CD8-positive, alpha-beta memory T cell (primary cell): ENCODE results near the gene AUH. TPM values are rescaled to one million over a fixed set of nuclear protein-coding genes. Genes with fewer than 3 reads are reported as not detected.
A peak's percentile ranks its signal among the peaks of the same experiment; 100 is the strongest.

Experiments used
- CTCF ChIA-PET: fragments of 350-600 bp; sonication (Branson Sonifier 250); formaldehyde crosslinking; loops from one replicate; lab custom pipeline; 2021; ENCODE audit warnings: antibody characterized with exemption; lab: Charles Lee
- POLR2A ChIA-PET: fragments of 350-600 bp; sonication (Branson Sonifier 250); formaldehyde crosslinking; loops from one replicate; lab custom pipeline; 2021; ENCODE audit warnings: antibody characterized with exemption; lab: Charles Lee
- DNase-seq, 5 donors: peaks; one replicate each; pipeline versions ENCODE4 v3.0.0 to v3.0.0-alpha.2; 2020 to 2022; ENCODE audit warnings: mixed read lengths in 1 of 5
- H3K27ac ChIP-seq: one replicate; pipeline ENCODE4 v1.7.0; 2013; ENCODE audit warnings: low read depth, mild to moderate bottlenecking, low read length, moderate library complexity
- H3K27me3 ChIP-seq: 2 replicates; pipeline ENCODE4 v1.7.0; 2013; ENCODE audit warnings: low read length, mild to moderate bottlenecking; ENCODE audit not compliant: insufficient read depth, poor library complexity, severe bottlenecking
- H3K36me3 ChIP-seq: 2 replicates; pipeline ENCODE4 v1.7.0; 2013; ENCODE audit warnings: mild to moderate bottlenecking, low read length, moderate library complexity; ENCODE audit not compliant: insufficient read depth
- H3K4me1 ChIP-seq: 2 replicates; pipeline ENCODE4 v1.7.0; 2013; ENCODE audit warnings: mild to moderate bottlenecking, low read length, moderate library complexity; ENCODE audit not compliant: insufficient read depth
- H3K4me3 ChIP-seq: 2 replicates; pipeline ENCODE4 v1.7.0; 2013; ENCODE audit warnings: mild to moderate bottlenecking, low read length
- H3K9me3 ChIP-seq: 2 replicates; pipeline ENCODE4 v1.7.0; 2013; ENCODE audit warnings: mild to moderate bottlenecking, low read length
- H3K27ac Mint-ChIP-seq, 8 donors: one replicate each; pipeline ENCODE4 v1.8.0; 2020 to 2021; ENCODE audit warnings: mixed read lengths in 8 of 8, mild to moderate bottlenecking in 6 of 8, inconsistent platforms in 3 of 8, moderate library complexity in 3 of 8
- H3K27me3 Mint-ChIP-seq, 2 donors: one replicate each; pipeline ENCODE4 v1.8.0; 2020 to 2021; ENCODE audit warnings: mixed read lengths in 2 of 2, mild to moderate bottlenecking in 1 of 2, moderate library complexity in 1 of 2
- H3K36me3 Mint-ChIP-seq, 3 donors: one replicate each; pipeline ENCODE4 v1.8.0; 2020 to 2021; ENCODE audit warnings: mixed read lengths in 3 of 3, inconsistent platforms in 1 of 3, mild to moderate bottlenecking in 1 of 3
- H3K4me1 Mint-ChIP-seq, 3 donors: one replicate each; pipeline ENCODE4 v1.8.0; 2020 to 2021; ENCODE audit warnings: mixed read lengths in 3 of 3, inconsistent platforms in 1 of 3, mild to moderate bottlenecking in 1 of 3
- H3K4me3 Mint-ChIP-seq, 7 donors: one replicate each; pipeline ENCODE4 v1.8.0; 2020 to 2021; ENCODE audit warnings: mixed read lengths in 7 of 7, mild to moderate bottlenecking in 6 of 7, moderate library complexity in 4 of 7, inconsistent platforms in 2 of 7
- H3K9me3 Mint-ChIP-seq, 5 donors: one replicate each; pipeline ENCODE4 v1.8.0; 2020 to 2022; ENCODE audit warnings: mixed read lengths in 5 of 5, mild to moderate bottlenecking in 3 of 5, moderate library complexity in 2 of 5, inconsistent platforms in 1 of 5
- polyA plus RNA-seq: library from polyadenylated mRNA; unstranded; fragments of 300-500 nt; fragmentation: Illumina TruSeq; gene quantifications from one replicate; pipeline ENCODE4 v1.2.3, GENCODE V29; 2021
- total RNA-seq, 2 experiments: library from RNA; stranded (reverse); gene quantifications; one replicate each; pipeline ENCODE4 v1.2.3, GENCODE V29; 2021

AUH gene
- total and polyA plus RNA-seq, 3 experiments from 2014 or later, result 12.8 to 35.0 (median 33.5) TPM

DNA sequence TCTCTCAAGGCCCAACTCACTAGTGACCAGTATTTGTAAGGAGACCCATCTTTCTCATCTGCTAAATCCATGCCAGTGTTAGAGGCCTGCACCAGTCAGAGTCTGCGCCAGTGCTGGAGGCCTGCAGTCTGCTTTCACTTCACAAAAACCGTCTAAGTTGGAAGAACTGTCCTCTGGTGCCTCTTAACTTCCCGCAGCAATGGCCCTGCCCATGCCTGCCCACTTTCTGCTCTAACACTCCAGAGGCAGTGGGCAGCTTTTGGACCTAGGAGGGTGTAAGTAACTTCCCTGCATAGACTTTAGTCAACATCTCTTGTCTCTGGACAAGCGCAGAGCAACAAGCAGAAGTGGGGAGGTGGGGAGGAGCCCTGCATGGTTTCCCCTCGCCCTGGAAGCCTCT is 152.9 kb downstream of the AUH start:
- H3K27ac Mint-ChIP-seq, result peak overlapping the region in 3 of 8 donors; percentile 23 to 59 (median 57)
- H3K27me3 ChIP-seq, result no peaks in the 10 kb centered on the region
- H3K36me3 Mint-ChIP-seq, result peaks cover 0 to 7% (median 0%) of the 10 kb centered on the region in 3 donors
- no peaks in the 10 kb centered on the region for H3K36me3 ChIP-seq
- ChIA-PET CTCF (no interaction called here), POLR2A (interaction anchor here (1.8 kb wide), 1 partner anchor 109 kb away, joined by 4 read pairs; no protein-coding TSS in a partner anchor)
- H3K4me1 ChIP-seq, result peaks cover 18% of the 10 kb centered on the region
- H3K9me3 ChIP-seq, result no peaks in the 10 kb centered on the region
- H3K4me3 Mint-ChIP-seq, result peak overlapping the region in 2 of 7 donors; percentile 41 to 50
- no peak overlapping the region for H3K4me3 ChIP-seq
- H3K4me1 Mint-ChIP-seq, result peaks cover 36 to 44% (median 41%) of the 10 kb centered on the region in 3 donors
- no peak for DNase-seq
- no peaks in the 10 kb centered on the region for H3K27me3 Mint-ChIP-seq
- H3K27ac ChIP-seq, result no peak overlapping the region
- H3K9me3 Mint-ChIP-seq, result no peaks in the 10 kb centered on the region

GRCh38 chr9:91208419-91208745 is 153.3 kb downstream of the AUH start:
- peaks cover 0 to 6% (median 0%) of the 10 kb centered on the region in 3 donors for H3K36me3 Mint-ChIP-seq
- CTCF ChIA-PET, result interaction anchor here (0.7 to 1.4 kb wide), 2 partner anchors 10 to 45 kb away, joined by 3 to 5 read pairs; no protein-coding TSS in a partner anchor
- H3K4me3 ChIP-seq, result peak overlapping the region; percentile 3

GRCh38 chr9:91207729-91208418 is 153.8 kb downstream of the AUH start:
- peak overlapping the region in 7 of 8 donors; percentile 21 to 91 (median 68) for H3K27ac Mint-ChIP-seq
- peaks cover 0 to 6% (median 0%) of the 10 kb centered on the region in 3 donors for H3K36me3 Mint-ChIP-seq
- peaks cover 36 to 42% (median 41%) of the 10 kb centered on the region in 3 donors for H3K4me1 Mint-ChIP-seq
- Histone ChIP-seq H3K27me3 (no peaks in the 10 kb centered on the region), H3K36me3 (no peaks in the 10 kb centered on the region), H3K4me1 (peaks cover 18% of the 10 kb centered on the region), H3K27ac (no peak overlapping the region), H3K4me3 (peak overlapping the region; percentile 3), H3K9me3 (no peaks in the 10 kb centered on the region)
- no peaks in the 10 kb centered on the region for H3K9me3 Mint-ChIP-seq
- no peaks in the 10 kb centered on the region for H3K27me3 Mint-ChIP-seq
- peak in 1 of 5 donors; percentile 20 for DNase-seq
- CTCF ChIA-PET, result interaction anchor here (0.7 to 1.4 kb wide), 3 partner anchors 9 to 46 kb away, joined by 3 to 5 read pairs (median 3); no protein-coding TSS in a partner anchor
- peak overlapping the region; percentile 24 to 86 (median 76) for H3K4me3 Mint-ChIP-seq
- POLR2A ChIA-PET, result interaction anchor here (0.6 to 1.8 kb wide), 2 partner anchors 29 to 108 kb away, joined by 3 to 4 read pairs; no protein-coding TSS in a partner anchor

More at GRCh38 chr9:91208419-91208745, 153.3 kb downstream of the AUH start:
- no peak for DNase-seq
- Histone ChIP-seq H3K36me3 (no peaks in the 10 kb centered on the region), H3K4me1 (peaks cover 18% of the 10 kb centered on the region), H3K27me3 (no peaks in the 10 kb centered on the region), H3K27ac (no peak overlapping the region), H3K9me3 (no peaks in the 10 kb centered on the region)
- POLR2A ChIA-PET, result interaction anchor here (0.6 to 1.8 kb wide), 2 partner anchors 29 to 108 kb away, joined by 3 to 4 read pairs; no protein-coding TSS in a partner anchor
- Mint-ChIP-seq H3K4me1 (peaks cover 36 to 44% (median 41%) of the 10 kb centered on the region in 3 donors), H3K27ac (peak overlapping the region in 7 of 8 donors; percentile 16 to 91 (median 68)), H3K9me3 (no peaks in the 10 kb centered on the region), H3K4me3 (peak overlapping the region; percentile 24 to 86 (median 76)), H3K27me3 (no peaks in the 10 kb centered on the region)

- Mint-ChIP-seq H3K4me3 (peak overlapping the region; percentile 24 to 86 (median 70)), H3K27me3 (no peaks in the 10 kb centered on the region), H3K9me3 (no peaks in the 10 kb centered on the region), H3K4me1 (peaks cover 33 to 37% (median 36%) of the 10 kb centered on the region in 3 donors), H3K36me3 (peaks cover 0 to 3% (median 1%) of the 10 kb centered on the region in 3 donors), H3K27ac (peak overlapping the region in 2 of 8 donors; percentile 85 to 91)
- ChIA-PET POLR2A (no interaction called here), CTCF (interaction anchor here (0.8 to 1.4 kb wide), 2 partner anchors 9 to 42 kb away, joined by 3 to 5 read pairs; no protein-coding TSS in a partner anchor)
- peak overlapping the region; percentile 2 for H3K4me3 ChIP-seq
- H3K4me1 ChIP-seq, result peaks cover 18% of the 10 kb centered on the region
- no peaks in the 10 kb centered on the region for H3K27me3 ChIP-seq
- no peaks in the 10 kb centered on the region for H3K9me3 ChIP-seq
- H3K36me3 ChIP-seq, result no peaks in the 10 kb centered on the region
- no peak for DNase-seq
- H3K27ac ChIP-seq, result no peak overlapping the region
Measured at GRCh38 chr9:91207397-91207728, 154.4 kb downstream of the AUH start.

GRCh38 chr9:91206806-91207205 is 154.9 kb downstream of the AUH start:
- H3K27ac ChIP-seq, result no peak overlapping the region
- no peak overlapping the region for H3K4me3 ChIP-seq
- H3K9me3 ChIP-seq, result no peaks in the 10 kb centered on the region
- Mint-ChIP-seq H3K27me3 (no peaks in the 10 kb centered on the region), H3K27ac (no peak overlapping the region), H3K4me3 (no peak overlapping the region), H3K4me1 (peaks cover 28 to 32% (median 31%) of the 10 kb centered on the region in 3 donors), H3K9me3 (peaks cover 0 to 4% (median 0%) of the 10 kb centered on the region in 5 donors), H3K36me3 (peaks cover 0 to 7% (median 5%) of the 10 kb centered on the region in 3 donors)
- H3K36me3 ChIP-seq, result no peaks in the 10 kb centered on the region
- H3K4me1 ChIP-seq, result peaks cover 18% of the 10 kb centered on the region
- CTCF ChIA-PET, result interaction anchor here (1.4 kb wide), 1 partner anchor 8 kb away, joined by 5 read pairs; no protein-coding TSS in a partner anchor
- H3K27me3 ChIP-seq, result no peaks in the 10 kb centered on the region
- DNase-seq, result no peak
- POLR2A ChIA-PET, result no interaction called here

DNA sequence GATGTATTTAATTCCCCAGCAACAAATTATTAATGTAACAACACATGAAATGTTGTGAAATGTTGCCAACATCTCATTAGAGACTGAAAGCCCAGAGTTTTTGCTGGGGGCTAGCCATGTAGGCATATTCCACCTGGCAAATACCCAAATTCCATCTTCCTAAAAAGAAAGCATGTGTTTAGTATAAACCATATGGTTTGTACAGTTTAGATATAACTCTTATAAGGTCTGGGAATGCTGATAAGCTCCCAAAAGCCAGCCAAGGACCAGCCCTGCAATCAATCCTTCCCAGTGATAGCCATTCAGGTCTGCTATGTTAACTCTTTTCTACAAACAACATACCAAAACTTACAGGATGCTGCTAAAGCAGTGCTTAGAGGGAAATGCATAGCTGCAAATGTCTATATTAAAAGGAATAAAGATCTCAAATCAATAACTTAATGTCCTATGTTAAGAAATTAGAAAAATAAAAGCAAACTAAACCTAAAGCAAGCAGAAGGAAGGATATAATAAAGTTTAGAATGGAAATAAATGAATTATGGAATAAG is 158.9 kb downstream of the AUH start:
- H3K4me3 Mint-ChIP-seq, result no peak overlapping the region
- no peaks in the 10 kb centered on the region for H3K36me3 ChIP-seq
- peaks cover 7 to 12% (median 8%) of the 10 kb centered on the region in 3 donors for H3K4me1 Mint-ChIP-seq
- no peaks in the 10 kb centered on the region for H3K27me3 Mint-ChIP-seq
- H3K4me3 ChIP-seq, result no peak overlapping the region
- H3K27ac ChIP-seq, result no peak overlapping the region
- H3K27me3 ChIP-seq, result no peaks in the 10 kb centered on the region
- no peaks in the 10 kb centered on the region for H3K9me3 ChIP-seq
- H3K27ac Mint-ChIP-seq, result no peak overlapping the region
- peaks cover 0 to 10% (median 5%) of the 10 kb centered on the region in 5 donors for H3K9me3 Mint-ChIP-seq
- DNase-seq, result no peak
- POLR2A ChIA-PET, result no interaction called here
- CTCF ChIA-PET, result no interaction called here
- H3K4me1 ChIP-seq, result peaks cover 8% of the 10 kb centered on the region
- H3K36me3 Mint-ChIP-seq, result peaks cover 0 to 26% (median 3%) of the 10 kb centered on the region in 3 donors

GRCh38 chr9:91200692-91201336 is 160.9 kb downstream of the AUH start:
- Mint-ChIP-seq H3K36me3 (peaks cover 0 to 26% (median 3%) of the 10 kb centered on the region in 3 donors), H3K4me3 (no peak overlapping the region), H3K4me1 (peaks cover 0 to 7% (median 0%) of the 10 kb centered on the region in 3 donors), H3K27ac (no peak overlapping the region), H3K27me3 (no peaks in the 10 kb centered on the region), H3K9me3 (peaks cover 0 to 10% (median 5%) of the 10 kb centered on the region in 5 donors)
- Histone ChIP-seq H3K27me3 (no peaks in the 10 kb centered on the region), H3K4me3 (no peak overlapping the region), H3K27ac (no peak overlapping the region), H3K36me3 (no peaks in the 10 kb centered on the region), H3K4me1 (no peaks in the 10 kb centered on the region), H3K9me3 (no peaks in the 10 kb centered on the region)
- CTCF ChIA-PET, result no interaction called here
- POLR2A ChIA-PET, result no interaction called here
- DNase-seq, result no peak
